MCF 10A (cell line): Measurements from ENCODE around the gene HIBCH. TPM values are rescaled to one million over a fixed set of nuclear protein-coding genes. Genes with fewer than 3 reads are reported as not detected.
A peak's percentile ranks its signal among the peaks of the same experiment; 100 is the strongest.

ENCODE experiments used
- BruUV-seq: library from RNA; stranded (reverse); fragments of 400-500 nt; replicated peaks from 2 replicates; lab custom pipeline; 2021; lab: Mats Ljungman, UMichigan
- CTCF ChIA-PET: fragments of 300-600 bp; sonication (Branson Sonifier 250); formaldehyde crosslinking; extraction: SDS; loops from one replicate; lab custom pipeline; 2021; ENCODE audit warnings: antibody characterized with exemption, inconsistent platforms; lab: Yijun Ruan, JAX
- POLR2A ChIA-PET: fragments of 300-600, 350-650 bp; sonication (Branson Sonifier 250); formaldehyde crosslinking; extraction: SDS; loops from one replicate; lab custom pipeline; 2020; ENCODE audit warnings: antibody characterized with exemption, inconsistent platforms; lab: Yijun Ruan, JAX
- DNase-seq: peaks from one replicate; pipeline ENCODE4 v3.0.0-alpha.2; 2018; ENCODE audit not compliant: unreplicated experiment
- H3K27ac Mint-ChIP-seq: one replicate; pipeline ENCODE4 v1.8.0; 2022; ENCODE audit warnings: mild to moderate bottlenecking, low read depth, mixed read lengths; ENCODE audit not compliant: unreplicated experiment
- H3K27me3 Mint-ChIP-seq: one replicate; pipeline ENCODE4 v1.8.0; 2022; ENCODE audit warnings: mixed read lengths; ENCODE audit not compliant: insufficient read depth, unreplicated experiment
- H3K36me3 Mint-ChIP-seq: one replicate; pipeline ENCODE4 v1.8.0; 2022; ENCODE audit warnings: mild to moderate bottlenecking, moderate library complexity, mixed read lengths; ENCODE audit not compliant: insufficient read depth, unreplicated experiment
- H3K4me1 Mint-ChIP-seq: one replicate; pipeline ENCODE4 v1.8.0; 2022; ENCODE audit warnings: mixed read lengths; ENCODE audit not compliant: insufficient read depth, unreplicated experiment
- H3K4me3 Mint-ChIP-seq: one replicate; pipeline ENCODE4 v1.8.0; 2022; ENCODE audit warnings: mild to moderate bottlenecking, moderate library complexity, mixed read lengths; ENCODE audit not compliant: unreplicated experiment
- H3K9me3 Mint-ChIP-seq: one replicate; pipeline ENCODE4 v1.8.0; 2022; ENCODE audit warnings: mixed read lengths; ENCODE audit not compliant: unreplicated experiment
- CTCF ChIP-seq: fragments of 200-600 bp; IDR thresholded peaks from one replicate; pipeline ENCODE4 v1.8.0; 2022; ENCODE audit warnings: antibody characterized with exemption, mild to moderate bottlenecking; ENCODE audit not compliant: unreplicated experiment
- intact Hi-C: fragments of 100-400 bp; cut with micrococcal nuclease; formaldehyde crosslinking; loops from 2 replicates; pipeline ENCODE4 v1.14.1; 2022
- total RNA-seq: library from RNA; stranded (reverse); gene quantifications from 2 replicates; pipeline ENCODE4 v1.2.3, GENCODE V29; 2022

HIBCH gene
- total RNA-seq, 1 experiment from 2014 or later = 14.7 TPM

GRCh38 chr2:190343536-190344275 is 24.1 kb upstream of the HIBCH start, which contains the start of gene INPP1:
INPP1 (plus strand) TSS chr2:190343589; CDS start chr2:190360103, 16,514 bp downstream.
- H3K36me3 Mint-ChIP-seq = no peaks in the 10 kb centered on the region
- peak within 1 kb of the TSS; percentile 86 for H3K4me3 Mint-ChIP-seq
- POLR2A ChIA-PET = interaction anchor here (1.1 to 4.9 kb wide), 12 partner anchors 9 to 307 kb away, joined by 3 to 54 read pairs (median 6); partner anchors contain the start of genes HIBCH and NEMP2
- DNase-seq = peak; percentile 63
- no peaks in the 10 kb centered on the region for H3K9me3 Mint-ChIP-seq
- CTCF ChIA-PET = interaction anchor here (0.7 to 3.8 kb wide), 21 partner anchors 11 to 669 kb away, joined by 3 to 34 read pairs (median 5); partner anchors contain the start of gene HIBCH
- H3K27me3 Mint-ChIP-seq = no peaks in the 10 kb centered on the region
- peak within 1 kb of the TSS; percentile 74 for H3K27ac Mint-ChIP-seq
- intact Hi-C loops = loop anchor here (1.0 to 2.0 kb wide), 2 partner anchors 23 to 29 kb away; no protein-coding TSS in a partner anchor
- peaks cover 11% of the 10 kb centered on the region for H3K4me1 Mint-ChIP-seq
- BruUV-seq = no TSS peak
- TF ChIP-seq CTCF = no peak

GRCh38 chr2:190343089-190343535 is 23.5 kb upstream of the HIBCH start:
- peaks cover 3% of the 10 kb centered on the region for H3K36me3 Mint-ChIP-seq
- ChIA-PET CTCF (interaction anchor here (0.9 to 3.8 kb wide), 7 partner anchors 12 to 321 kb away, joined by 3 to 34 read pairs (median 10); partner anchors contain the start of gene HIBCH), POLR2A (interaction anchor here (1.5 to 4.9 kb wide), 7 partner anchors 9 to 307 kb away, joined by 5 to 54 read pairs (median 7); partner anchors contain the start of genes HIBCH and NEMP2)
- peak overlapping the region; percentile 86 for H3K4me3 Mint-ChIP-seq
- intact Hi-C loops = no loop called here
- peak overlapping the region; percentile 74 for H3K27ac Mint-ChIP-seq
- no peaks in the 10 kb centered on the region for H3K27me3 Mint-ChIP-seq
- peaks cover 11% of the 10 kb centered on the region for H3K4me1 Mint-ChIP-seq
- H3K9me3 Mint-ChIP-seq = no peaks in the 10 kb centered on the region
- no peak for TF ChIP-seq CTCF
- DNase-seq = no peak
- BruUV-seq = no TSS peak

DNA sequence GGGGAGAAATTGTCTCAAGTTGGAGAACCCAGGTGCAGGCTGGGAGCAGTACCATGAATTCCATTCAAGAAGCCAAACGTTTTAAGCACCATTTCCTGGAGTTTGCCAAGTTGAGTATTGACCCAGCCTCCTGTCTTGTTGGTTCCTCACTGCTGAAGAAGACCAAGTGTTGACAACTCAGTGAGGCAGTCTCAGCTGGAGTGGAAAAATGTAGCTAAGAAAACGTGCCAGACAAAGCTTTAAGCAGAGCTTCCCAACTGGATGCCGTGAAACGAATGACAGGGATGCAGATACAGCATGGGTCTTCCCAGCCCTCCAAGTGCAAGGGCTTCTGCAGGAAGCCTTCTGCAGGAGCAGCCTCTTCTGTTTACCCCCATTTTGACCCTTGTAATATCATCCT is 23.0 kb upstream of the HIBCH start:
- Mint-ChIP-seq H3K27me3 (no peaks in the 10 kb centered on the region), H3K27ac (no peak overlapping the region), H3K4me3 (peak overlapping the region; percentile 86), H3K9me3 (no peaks in the 10 kb centered on the region), H3K4me1 (peaks cover 11% of the 10 kb centered on the region), H3K36me3 (peaks cover 6% of the 10 kb centered on the region)
- no peak for TF ChIP-seq CTCF
- no peak for DNase-seq
- ChIA-PET CTCF (interaction anchor here (0.5 to 3.8 kb wide), 5 partner anchors 13 to 842 kb away, joined by 3 to 34 read pairs (median 7); partner anchors contain the start of gene HIBCH), POLR2A (interaction anchor here (0.5 to 4.9 kb wide), 3 partner anchors 13 to 319 kb away, joined by 3 to 54 read pairs (median 3); no protein-coding TSS in a partner anchor)
- TSS peak; percentile 51 for BruUV-seq
- intact Hi-C loops = no loop called here

- Mint-ChIP-seq H3K27me3 (no peaks in the 10 kb centered on the region), H3K4me1 (peaks cover 11% of the 10 kb centered on the region), H3K4me3 (no peak overlapping the region), H3K27ac (no peak overlapping the region), H3K9me3 (no peaks in the 10 kb centered on the region), H3K36me3 (peaks cover 6% of the 10 kb centered on the region)
- peak; percentile 56 for DNase-seq
- intact Hi-C loops = no loop called here
- TF ChIP-seq CTCF = no peak
- POLR2A ChIA-PET = interaction anchor here (0.7 to 1.2 kb wide), 2 partner anchors 18 to 473 kb away, joined by 3 read pairs; no protein-coding TSS in a partner anchor
- CTCF ChIA-PET = no interaction called here
- BruUV-seq = no TSS peak
Measured at GRCh38 chr2:190340369-190340768, 20.7 kb upstream of the HIBCH start.
